Measurements from ENCODE around the gene IQCN.

- no peak for TF ChIP-seq CTCF (IDR thresholded peaks at IDR 0.05; ENCODE audit: low read depth, low read length, missing input control)
- TF ChIP-seq ATF3 (IDR thresholded peaks at IDR 0.05) = no peak
- no peak for TF ChIP-seq REST (IDR thresholded peaks at IDR 0.05)
- TF ChIP-seq SP1 (IDR thresholded peaks at IDR 0.05) = no peak
- TF ChIP-seq ZBTB33 (IDR thresholded peaks at IDR 0.05) = no peak
Observed at GRCh38 chr19:18253130-18253529, 21.1 kb downstream of the IQCN start.
